Testis (tissue), 2 donors: Measurements from ENCODE around the gene PCNX1.

Experiments used
- CTCF ChIP-seq, 3 experiments: fragments of 450-650 bp in 2 of 3; fragments of 200-600 bp in 1 of 3; sonication (generic) in 1 of 3; IDR thresholded peaks; one replicate each; pipeline ENCODE4 v1.5.1; 2016 to 2019; ENCODE audit warnings: antibody characterized with exemption in 3 of 3, mild to moderate bottlenecking in 2 of 3, moderate library complexity in 1 of 3
- POLR2A ChIP-seq: fragments of 450-650 bp; IDR thresholded peaks from one replicate; pipeline ENCODE4 v1.6.1; 2017; ENCODE audit warnings: antibody characterized with exemption, mild to moderate bottlenecking, moderate library complexity

GRCh38 chr14:71121001-71121400 lies 213.7 kb downstream of the PCNX1 start:
- TF ChIP-seq CTCF (IDR thresholded peaks at IDR 0.05) = no peak
- no peak for TF ChIP-seq POLR2A
